ENCODE results near the gene SDF2L1. TPM values are rescaled to one million over a fixed set of nuclear protein-coding genes. Genes with fewer than 3 reads are reported as not detected.

The SDF2L1 gene
- total and polyA plus RNA-seq, 9 of the 15 experiments (the other 6 are each of a cell fraction or from before 2014, with no cell fraction given): 15.1 to 989 (median 124) TPM

DNA sequence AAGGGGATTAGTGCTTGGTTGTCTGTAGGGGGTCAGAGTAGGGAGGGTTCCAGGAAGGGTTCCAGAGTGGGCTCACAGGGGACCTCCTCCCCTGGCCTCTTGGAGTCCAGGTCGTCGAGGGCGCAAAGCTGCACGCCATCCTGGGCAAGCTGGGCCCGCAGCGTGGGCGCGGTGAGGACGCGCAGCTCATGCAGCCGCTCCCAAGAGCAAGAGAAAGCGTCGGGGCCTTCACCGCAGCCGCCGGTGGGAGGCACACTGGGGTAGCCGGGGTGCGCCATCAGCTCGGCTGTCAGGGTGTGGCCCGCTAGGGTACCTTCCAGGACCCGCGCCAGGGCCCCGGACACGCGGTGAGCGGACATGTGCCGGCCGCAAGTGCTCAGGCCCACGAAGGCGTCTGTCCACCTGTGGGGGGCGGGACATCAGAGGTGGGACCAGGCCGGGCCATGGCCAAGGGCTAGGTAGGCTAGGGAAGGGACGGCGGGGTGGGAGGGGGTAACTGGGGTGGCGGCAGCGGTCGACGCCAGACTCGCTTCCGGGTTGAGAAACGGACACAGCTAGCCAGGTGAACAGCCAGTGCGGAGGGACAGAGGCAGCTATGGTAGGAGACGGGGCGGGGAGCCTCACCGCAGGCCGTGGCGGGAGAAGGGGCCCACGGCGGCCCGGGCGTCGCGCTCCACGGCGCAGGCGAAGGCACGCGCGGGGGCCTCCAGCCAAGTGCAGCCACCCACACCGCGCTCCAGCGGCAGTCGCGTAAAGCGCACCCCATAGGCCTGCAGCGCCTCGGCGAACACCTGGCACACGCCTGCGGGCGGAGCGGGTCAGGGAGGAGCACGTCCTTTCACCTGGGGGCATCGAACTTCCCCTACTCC, 13.5 kb upstream of the SDF2L1 start:
- DNase-seq (ENCODE audit: extremely low read depth in 1 of 4, low spot score in 3 of 4) (peak; percentile 83 to 99 (median 94)), ATAC-seq (peak; percentile 3), FAIRE-seq (no peak)
- ChIA-PET POLR2A (interaction anchor here (0.6 to 76.8 kb wide), 24 partner anchors 9 to 1642 kb away, joined by 3 to 4622 read pairs (median 3); partner anchors contain the start of genes CCDC116, PPIL2, SDF2L1 and THAP7), CTCF (ENCODE audit: low intra/inter-chr PET ratio) (interaction anchor here (0.6 to 5.9 kb wide), 4 partner anchors 14 to 28 kb away, joined by 3 to 99 read pairs (median 4); partner anchors contain the start of gene SDF2L1)
- Histone ChIP-seq H4K20me1 (replicated peaks; ENCODE audit: control insufficient read depth, insufficient read depth, low read length) (peaks cover 35% of the 10 kb centered on the region), H3K4me1 (replicated peaks in 1 of 2; ENCODE audit: control insufficient read depth in 2 of 2, insufficient read depth in 2 of 2, low read length in 2 of 2) (peaks cover 61 to 85% of the 10 kb centered on the region in 2 experiments), H3K4me2 (ENCODE audit: insufficient read depth, low read length) (peak overlapping the region; percentile 92), H3K27ac (ENCODE audit: extremely low read depth, low read depth, low read length) (peak overlapping the region; percentile 89), H3K9me1 (ENCODE audit: control insufficient read depth, insufficient read depth, low read length) (peaks cover 31% of the 10 kb centered on the region), H3K4me3 (peak overlapping the region; percentile 59), H3K27me3 (ENCODE audit: control insufficient read depth in 2 of 2, insufficient read depth in 2 of 2, low read length in 2 of 2) (no peaks in the 10 kb centered on the region), H3K9me3 (replicated peaks; ENCODE audit: control insufficient read depth, insufficient read depth, low read depth, low read length) (no peaks in the 10 kb centered on the region), H2AFZ (ENCODE audit: low read depth, low read length) (peak overlapping the region; percentile 88), H3K36me3 (ENCODE audit: control insufficient read depth, insufficient read depth, low read length) (peaks cover 56% of the 10 kb centered on the region), H3K79me2 (ENCODE audit: control insufficient read depth, insufficient read depth, low read length) (peaks cover 72% of the 10 kb centered on the region), H3K9ac (ENCODE audit: insufficient read depth in 1 of 2, low read depth in 2 of 2, low read length in 2 of 2) (peak overlapping the region; percentile 93 to 95)
- BruUV-seq (replicated peaks): no TSS peak
- intact Hi-C loops (cut with micrococcal nuclease): no loop called here
- 4% methylated on average over 74 of the region's 74 CpGs for WGBS (ENCODE audit: insufficient coverage, low coverage, missing lambda C conversion rate)
- in situ Hi-C loops (cut with MboI): loop anchor here (25.0 kb wide), 1 partner anchor 491 kb away; no protein-coding TSS in a partner anchor
- TF ChIP-seq ZHX1 (conservative IDR thresholded peaks at IDR 0.05; ENCODE audit: low read length) (no peak), ZNF668 (CRISPR knock-in tag; IDR thresholded peaks at IDR 0.05) (no peak), CC2D1A (IDR thresholded peaks at IDR 0.05) (no peak), ZNF280B (CRISPR knock-in tag; IDR thresholded peaks at IDR 0.05) (no peak), MYNN (IDR thresholded peaks at IDR 0.05) (no peak), MYNN (CRISPR knock-in tag; IDR thresholded peaks at IDR 0.05) (no peak), CHD4 (IDR thresholded peaks at IDR 0.05; ENCODE audit: insufficient read depth, insufficient replicate concordance, low read depth, low read length, poor library complexity, severe bottlenecking) (no peak), MCM7 (IDR thresholded peaks at IDR 0.05) (no peak), ZSCAN32 (CRISPR knock-in tag; IDR thresholded peaks at IDR 0.05) (no peak), OTX1 (CRISPR knock-in tag; IDR thresholded peaks at IDR 0.05) (no peak), SMC3 (conservative IDR thresholded peaks at IDR 0.05; ENCODE audit: insufficient read depth, low read depth, low read length) (peak; percentile 44; the same call in 1 of the 2 replicates), SMARCA4 (IDR thresholded peaks at IDR 0.05) (no peak), PCBP1 (IDR thresholded peaks at IDR 0.05; ENCODE audit: low read depth, low read length, poor library complexity, severe bottlenecking) (no peak)
- TF ChIP-seq, protein P1, sequence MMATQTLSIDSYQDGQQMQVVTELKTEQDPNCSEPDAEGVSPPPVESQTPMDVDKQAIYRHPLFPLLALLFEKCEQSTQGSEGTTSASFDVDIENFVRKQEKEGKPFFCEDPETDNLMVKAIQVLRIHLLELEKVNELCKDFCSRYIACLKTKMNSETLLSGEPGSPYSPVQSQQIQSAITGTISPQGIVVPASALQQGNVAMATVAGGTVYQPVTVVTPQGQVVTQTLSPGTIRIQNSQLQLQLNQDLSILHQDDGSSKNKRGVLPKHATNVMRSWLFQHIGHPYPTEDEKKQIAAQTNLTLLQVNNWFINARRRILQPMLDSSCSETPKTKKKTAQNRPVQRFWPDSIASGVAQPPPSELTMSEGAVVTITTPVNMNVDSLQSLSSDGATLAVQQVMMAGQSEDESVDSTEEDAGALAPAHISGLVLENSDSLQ (IDR thresholded peaks at IDR 0.05): no peak
